Kidney (tissue), 14 donors: ENCODE results near the gene UTY. TPM values are rescaled to one million over a fixed set of nuclear protein-coding genes. Genes with fewer than 3 reads are reported as not detected.

Experiments used
- DNase-seq, 5 donors: peaks; one replicate each; pipeline ENCODE4 v3.0.0-alpha.2; 2013 to 2020
- FAIRE-seq: peaks from 2 replicates; lab custom pipeline; 2012; peaks lifted over from hg19 to GRCh38; lab: Jason Lieb, UNC
- H3K27ac ChIP-seq, 2 donors: one replicate each; pipeline ENCODE4 v1.7.0; 2013; ENCODE audit warnings: low read depth in 2 of 2, low read length in 2 of 2, inconsistent platforms in 1 of 2
- H3K27me3 ChIP-seq: one replicate; pipeline ENCODE4 v1.7.1; 2013; ENCODE audit warnings: low read length, inconsistent platforms; ENCODE audit not compliant: control insufficient read depth, insufficient read depth
- H3K36me3 ChIP-seq, 3 donors: one replicate each; pipeline versions ENCODE4 v1.7.0 to v1.7.1; 2013; ENCODE audit warnings: low read length in 3 of 3, control low read depth in 1 of 3, inconsistent platforms in 1 of 3; ENCODE audit not compliant: insufficient read depth in 3 of 3, control insufficient read depth in 2 of 3
- H3K4me1 ChIP-seq, 3 donors: one replicate each; pipeline versions ENCODE4 v1.7.0 to v1.7.1; 2013; ENCODE audit warnings: low read length in 3 of 3, inconsistent platforms in 1 of 3, low read depth in 1 of 3; ENCODE audit not compliant: control insufficient read depth in 2 of 3, insufficient read depth in 2 of 3
- H3K4me3 ChIP-seq, 3 donors: one replicate each; pipeline versions ENCODE4 v1.7.0 to v1.8.1; 2013; ENCODE audit warnings: low read length in 3 of 3, control low read depth in 1 of 3, inconsistent platforms in 1 of 3
- H3K9ac ChIP-seq, 3 donors: one replicate each; pipeline versions ENCODE4 v1.7.0 to v1.7.1; 2013; ENCODE audit warnings: low read length in 3 of 3, control low read depth in 1 of 3, inconsistent platforms in 1 of 3
- H3K9me3 ChIP-seq, 3 donors: one replicate each; pipeline versions ENCODE4 v1.7.0 to v1.7.1; 2013; ENCODE audit warnings: low read length in 3 of 3, control low read depth in 1 of 3, inconsistent platforms in 1 of 3; ENCODE audit not compliant: control insufficient read depth in 2 of 3, insufficient read depth in 1 of 3
- CTCF ChIP-seq: IDR thresholded peaks from 3 replicates; pipeline ENCODE4 v1.5.1; 2012; ENCODE audit warnings: mild to moderate bottlenecking, moderate library complexity, borderline replicate concordance; ENCODE audit not compliant: insufficient read depth; ENCODE audit errors: extremely low read depth
- intact Hi-C: fragments of 100-400 bp; cut with DNase I; formaldehyde crosslinking; loops from one replicate; pipeline ENCODE4 v1.11.1; 2022
- polyA plus RNA-seq: library from polyadenylated mRNA; stranded (reverse); fragments of 350-450 nt; fragmentation: Illumina TruSeq; extraction: RNeasy Lipid Tissue Mini Kit (QIAGEN cat#74804); gene quantifications from one replicate; pipeline ENCODE4 v1.2.3, GENCODE V29; 2014; ENCODE audit warnings: low read depth, low replicate concordance; ENCODE audit not compliant: insufficient read depth
- total RNA-seq: library from RNA; stranded (reverse); fragmentation: NEBNext Ultra II Directional; extraction: Animal tissue kit (Norgen Biotek cat#: 25700); gene quantifications from one replicate; pipeline ENCODE4 v1.2.1, GENCODE V29; 2021
- donor health status: control.
- donor health status: control.
- donor health status: control.
- donor health status: control.
- donor health status: control.
- donor health status: DM: yes; HTN: yes; CAD: no.
- donor health status: Normal renal cell carcinoma (clear cell type).

The UTY gene
- total and polyA plus RNA-seq, 2 donors from 2014 or later: 3.4 TPM; not detected in 1

GRCh38 chrY:13479121-13479711 lies 617 bp downstream of the UTY start:
- TF ChIP-seq CTCF: no peak
- peak in 2 of 5 donors; percentile 67 to 75 for DNase-seq
- Histone ChIP-seq H3K27me3 (no peaks in the 10 kb centered on the region), H3K27ac (peak overlapping the region; percentile 96 to 97), H3K9ac (peak overlapping the region in 2 of 3 donors; percentile 91 to 96), H3K36me3 (no peaks in the 10 kb centered on the region), H3K9me3 (no peaks in the 10 kb centered on the region), H3K4me1 (peaks cover 0 to 2% (median 0%) of the 10 kb centered on the region in 3 donors), H3K4me3 (peak overlapping the region in 2 of 3 donors; percentile 97 to 99)
- no peak for FAIRE-seq
- intact Hi-C loops: no loop called here

- no peak for FAIRE-seq
- DNase-seq: peak in 2 of 5 donors; percentile 56 to 90
- H3K9ac ChIP-seq: peak overlapping the region in 2 of 3 donors; percentile 91 to 96
- peak overlapping the region in 2 of 3 donors; percentile 97 to 99 for H3K4me3 ChIP-seq
- no peak for TF ChIP-seq CTCF
- H3K36me3 ChIP-seq: no peaks in the 10 kb centered on the region
- H3K27me3 ChIP-seq: no peaks in the 10 kb centered on the region
- peak overlapping the region; percentile 96 to 97 for H3K27ac ChIP-seq
- intact Hi-C loops: no loop called here
- peaks cover 0 to 3% (median 2%) of the 10 kb centered on the region in 3 donors for H3K4me1 ChIP-seq
- H3K9me3 ChIP-seq: no peaks in the 10 kb centered on the region
Measured at GRCh38 chrY:13478126-13478785, 1.6 kb downstream of the UTY start.

GRCh38 chrY:13474997-13475396 lies 4.8 kb downstream of the UTY start:
- intact Hi-C loops: no loop called here
- no peak overlapping the region for H3K9ac ChIP-seq
- H3K27ac ChIP-seq: no peak overlapping the region
- DNase-seq (no peak), FAIRE-seq (no peak)
- no peak for TF ChIP-seq CTCF
- H3K27me3 ChIP-seq: no peaks in the 10 kb centered on the region
- no peak overlapping the region for H3K4me3 ChIP-seq
- no peaks in the 10 kb centered on the region for H3K36me3 ChIP-seq
- no peaks in the 10 kb centered on the region for H3K9me3 ChIP-seq
- peaks cover 0 to 3% (median 0%) of the 10 kb centered on the region in 3 donors for H3K4me1 ChIP-seq
